Effector memory CD4-positive, alpha-beta T cell (primary cell): ENCODE results near the gene TBCEL.

ENCODE experiments used
- DNase-seq, 3 donors: peaks; one replicate each; pipeline ENCODE4 v3.0.0-alpha.2; 2020
- H3K27ac ChIP-seq: 2 replicates; pipeline ENCODE4 v1.7.0; 2013; ENCODE audit warnings: mild to moderate bottlenecking, low read length, moderate library complexity; ENCODE audit not compliant: insufficient read depth, poor library complexity, severe bottlenecking
- H3K27me3 ChIP-seq: replicated peaks from 2 replicates; pipeline ENCODE4 v1.7.0; 2013; ENCODE audit warnings: mild to moderate bottlenecking, low read length; ENCODE audit not compliant: insufficient read depth, control insufficient read depth, poor library complexity, severe bottlenecking
- H3K36me3 ChIP-seq: 2 replicates; pipeline ENCODE4 v1.7.0; 2013; ENCODE audit warnings: mild to moderate bottlenecking, low read length, moderate library complexity; ENCODE audit not compliant: control insufficient read depth, insufficient read depth
- H3K4me1 ChIP-seq: 2 replicates; pipeline ENCODE4 v1.7.0; 2013; ENCODE audit warnings: low read length, mild to moderate bottlenecking; ENCODE audit not compliant: control insufficient read depth, insufficient read depth, poor library complexity, severe bottlenecking
- H3K4me3 ChIP-seq: 2 replicates; pipeline ENCODE4 v1.7.0; 2013; ENCODE audit warnings: low read length, low read depth, mild to moderate bottlenecking; ENCODE audit not compliant: insufficient read depth, poor library complexity, severe bottlenecking
- H3K9me3 ChIP-seq: 2 replicates; pipeline ENCODE4 v1.7.0; 2013; ENCODE audit warnings: mild to moderate bottlenecking, low read length, moderate library complexity; ENCODE audit not compliant: control insufficient read depth

Gene TBCEL

GRCh38 chr11:121038648-121039409 lies 14.9 kb downstream of the TBCEL start:
- no peaks in the 10 kb centered on the region for H3K4me1 ChIP-seq
- H3K27me3 ChIP-seq, result no peaks in the 10 kb centered on the region
- H3K36me3 ChIP-seq, result no peaks in the 10 kb centered on the region
- no peaks in the 10 kb centered on the region for H3K9me3 ChIP-seq
- H3K27ac ChIP-seq, result no peak overlapping the region
- no peak for DNase-seq
- no peak overlapping the region for H3K4me3 ChIP-seq

- H3K9me3 ChIP-seq, result no peaks in the 10 kb centered on the region
- no peak for DNase-seq
- H3K27ac ChIP-seq, result no peak overlapping the region
These were observed 16.2 kb downstream of the TBCEL start for GRCh38 chr11:121039971-121040613.

GRCh38 chr11:121040614-121041002 lies 16.7 kb downstream of the TBCEL start:
- no peaks in the 10 kb centered on the region for H3K4me1 ChIP-seq
- DNase-seq, result no peak
- no peak overlapping the region for H3K4me3 ChIP-seq
- H3K27ac ChIP-seq, result no peak overlapping the region
- H3K27me3 ChIP-seq, result no peaks in the 10 kb centered on the region
- H3K36me3 ChIP-seq, result no peaks in the 10 kb centered on the region
- H3K9me3 ChIP-seq, result no peaks in the 10 kb centered on the region

More at GRCh38 chr11:121039971-121040613, 16.2 kb downstream of the TBCEL start:
- Histone ChIP-seq H3K4me3 (no peak overlapping the region), H3K27me3 (no peaks in the 10 kb centered on the region), H3K4me1 (no peaks in the 10 kb centered on the region), H3K36me3 (no peaks in the 10 kb centered on the region)

GRCh38 chr11:121041072-121041471 lies 17.2 kb downstream of the TBCEL start:
- Histone ChIP-seq H3K4me3 (no peak overlapping the region), H3K4me1 (no peaks in the 10 kb centered on the region), H3K27me3 (no peaks in the 10 kb centered on the region), H3K36me3 (no peaks in the 10 kb centered on the region), H3K9me3 (no peaks in the 10 kb centered on the region), H3K27ac (no peak overlapping the region)
- no peak for DNase-seq

GRCh38 chr11:121042296-121042695 lies 18.4 kb downstream of the TBCEL start:
- Histone ChIP-seq H3K27ac (no peak overlapping the region), H3K4me1 (no peaks in the 10 kb centered on the region), H3K36me3 (no peaks in the 10 kb centered on the region), H3K27me3 (no peaks in the 10 kb centered on the region), H3K4me3 (no peak overlapping the region), H3K9me3 (no peaks in the 10 kb centered on the region)
- DNase-seq, result no peak

GRCh38 chr11:121047926-121048325 lies 24.0 kb downstream of the TBCEL start:
- H3K4me3 ChIP-seq, result no peak overlapping the region
- no peaks in the 10 kb centered on the region for H3K4me1 ChIP-seq
- no peaks in the 10 kb centered on the region for H3K27me3 ChIP-seq
- H3K27ac ChIP-seq, result no peak overlapping the region
- H3K36me3 ChIP-seq, result peaks cover 10% of the 10 kb centered on the region
- no peaks in the 10 kb centered on the region for H3K9me3 ChIP-seq
- no peak for DNase-seq

GRCh38 chr11:121048464-121049233 lies 24.7 kb downstream of the TBCEL start:
- H3K4me3 ChIP-seq, result no peak overlapping the region
- H3K36me3 ChIP-seq, result peaks cover 15% of the 10 kb centered on the region
- no peaks in the 10 kb centered on the region for H3K27me3 ChIP-seq
- no peaks in the 10 kb centered on the region for H3K9me3 ChIP-seq
- H3K4me1 ChIP-seq, result no peaks in the 10 kb centered on the region
- no peak for DNase-seq
- no peak overlapping the region for H3K27ac ChIP-seq

- no peak for DNase-seq
- Histone ChIP-seq H3K27ac (no peak overlapping the region), H3K9me3 (no peaks in the 10 kb centered on the region), H3K36me3 (peaks cover 23% of the 10 kb centered on the region), H3K27me3 (no peaks in the 10 kb centered on the region), H3K4me3 (no peak overlapping the region), H3K4me1 (no peaks in the 10 kb centered on the region)
These were observed 29.3 kb downstream of the TBCEL start for GRCh38 chr11:121053244-121053643.

GRCh38 chr11:121054266-121054665 lies 30.4 kb downstream of the TBCEL start:
- H3K36me3 ChIP-seq, result peaks cover 14% of the 10 kb centered on the region
- DNase-seq, result no peak
- no peak overlapping the region for H3K4me3 ChIP-seq
- H3K27me3 ChIP-seq, result no peaks in the 10 kb centered on the region
- H3K4me1 ChIP-seq, result no peaks in the 10 kb centered on the region
- H3K27ac ChIP-seq, result no peak overlapping the region
- H3K9me3 ChIP-seq, result no peaks in the 10 kb centered on the region

- H3K4me1 ChIP-seq, result no peaks in the 10 kb centered on the region
- peaks cover 14% of the 10 kb centered on the region for H3K36me3 ChIP-seq
- no peak for DNase-seq
- H3K27me3 ChIP-seq, result no peaks in the 10 kb centered on the region
- H3K27ac ChIP-seq, result no peak overlapping the region
- no peak overlapping the region for H3K4me3 ChIP-seq
- H3K9me3 ChIP-seq, result no peaks in the 10 kb centered on the region
These were observed 31.2 kb downstream of the TBCEL start for GRCh38 chr11:121055076-121055475.
